Gastrocnemius medialis (tissue), 4 donors: ENCODE data around the gene SEMA5B.

Source experiments
- POLR2A ChIP-seq, 2 donors: fragments of 450-650 bp; IDR thresholded peaks; one replicate each; pipeline ENCODE4 v1.6.1; 2017; ENCODE audit warnings: antibody characterized with exemption in 2 of 2, mild to moderate bottlenecking in 2 of 2, moderate library complexity in 2 of 2
- TF ChIP-seq, protein P1 (sequence below), 5 experiments: fragments of 450-650 bp in 3 of 5; fragments of 200-600 bp in 2 of 5; sonication (generic) in 2 of 5; IDR thresholded peaks in 4 of 5; conservative IDR thresholded peaks in 1 of 5; 1 replicate in 4 of 5; 2 replicates in 1 of 5; pipeline ENCODE4 v1.5.1; 2016 to 2019; ENCODE audit warnings: antibody characterized with exemption in 5 of 5, mild to moderate bottlenecking in 3 of 5, moderate library complexity in 3 of 5

DNA sequence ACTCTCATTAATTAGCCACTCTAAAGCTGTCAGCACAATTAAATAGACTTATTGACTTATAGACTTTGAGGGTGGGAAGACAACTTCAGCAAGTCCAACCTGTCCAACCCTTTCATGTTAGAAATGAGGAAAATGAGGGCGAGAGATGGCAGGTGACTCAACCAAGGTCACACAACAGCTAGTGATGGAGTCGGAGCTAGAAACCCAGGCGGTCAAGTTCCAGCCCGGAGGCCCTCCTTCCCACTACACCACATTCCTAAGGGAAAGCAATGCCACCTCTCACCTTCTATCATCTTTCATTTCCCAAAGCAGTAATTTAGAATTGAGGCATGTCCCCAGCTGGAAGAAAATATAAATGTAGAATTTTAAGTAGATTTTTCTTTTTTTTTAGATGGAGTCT is 28.7 kb downstream of the SEMA5B start:
- no peak for TF ChIP-seq POLR2A (IDR thresholded peaks at IDR 0.05)
- TF ChIP-seq, protein P1, sequence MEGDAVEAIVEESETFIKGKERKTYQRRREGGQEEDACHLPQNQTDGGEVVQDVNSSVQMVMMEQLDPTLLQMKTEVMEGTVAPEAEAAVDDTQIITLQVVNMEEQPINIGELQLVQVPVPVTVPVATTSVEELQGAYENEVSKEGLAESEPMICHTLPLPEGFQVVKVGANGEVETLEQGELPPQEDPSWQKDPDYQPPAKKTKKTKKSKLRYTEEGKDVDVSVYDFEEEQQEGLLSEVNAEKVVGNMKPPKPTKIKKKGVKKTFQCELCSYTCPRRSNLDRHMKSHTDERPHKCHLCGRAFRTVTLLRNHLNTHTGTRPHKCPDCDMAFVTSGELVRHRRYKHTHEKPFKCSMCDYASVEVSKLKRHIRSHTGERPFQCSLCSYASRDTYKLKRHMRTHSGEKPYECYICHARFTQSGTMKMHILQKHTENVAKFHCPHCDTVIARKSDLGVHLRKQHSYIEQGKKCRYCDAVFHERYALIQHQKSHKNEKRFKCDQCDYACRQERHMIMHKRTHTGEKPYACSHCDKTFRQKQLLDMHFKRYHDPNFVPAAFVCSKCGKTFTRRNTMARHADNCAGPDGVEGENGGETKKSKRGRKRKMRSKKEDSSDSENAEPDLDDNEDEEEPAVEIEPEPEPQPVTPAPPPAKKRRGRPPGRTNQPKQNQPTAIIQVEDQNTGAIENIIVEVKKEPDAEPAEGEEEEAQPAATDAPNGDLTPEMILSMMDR (IDR thresholded peaks at IDR 0.05 in 4 of 5, conservative IDR thresholded peaks at IDR 0.05 in 1 of 5): no peak
